GM21717 (cell line): ENCODE data around the gene HDAC2.
"Not testable (repeated sequence)": the region's sequence is repeated elsewhere in the genome, so short reads cannot be mapped to it uniquely, and the experiment has no call there.

Experiments
- ATAC-seq: cut with Tn5 transposase; IDR thresholded peaks from one replicate; pipeline ENCODE4 v1.9.1; 2021; ENCODE audit warnings: mild to moderate bottlenecking, moderate library complexity; ENCODE audit not compliant: unreplicated experiment

HDAC2 gene

DNA sequence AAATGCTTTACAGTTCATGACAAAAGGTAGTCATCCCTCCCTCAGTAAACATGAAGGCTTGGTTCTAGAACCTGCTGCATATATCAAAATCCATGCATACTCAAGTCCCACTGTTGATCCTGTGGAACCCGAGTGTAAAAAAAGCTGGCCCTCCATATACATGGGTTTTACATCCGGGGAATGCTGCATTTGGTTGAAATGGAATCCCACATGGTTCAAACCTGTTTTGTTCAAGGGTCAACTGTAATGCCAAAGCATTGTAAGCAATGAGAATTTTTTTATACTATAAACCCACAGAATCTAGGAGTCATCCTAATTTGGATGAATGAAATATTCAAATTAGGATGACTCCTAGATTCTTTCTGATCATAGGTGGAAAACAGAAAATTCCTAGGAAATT is 5.9 kb upstream of the HDAC2 start:
- no peak for ATAC-seq

DNA sequence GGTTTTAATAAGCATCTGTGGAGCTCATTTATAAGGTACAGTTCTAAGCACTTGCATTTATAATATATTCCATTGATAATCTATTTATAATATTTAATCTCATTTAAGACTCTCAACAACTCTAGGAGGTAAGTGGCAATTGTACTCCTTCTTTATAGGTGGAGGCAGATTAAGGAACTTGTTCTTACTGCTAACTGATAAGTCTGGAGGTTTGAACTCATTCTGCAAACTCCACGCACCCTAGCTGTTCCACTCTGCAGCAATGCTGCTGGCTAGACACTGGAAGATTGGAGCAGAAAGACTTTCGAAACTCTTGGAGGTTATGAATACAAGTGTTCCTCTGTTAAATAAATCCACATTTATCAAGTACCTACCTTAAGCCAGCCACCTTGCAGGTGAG is 793 bp upstream of the HDAC2 start:
- no peak for ATAC-seq

DNA sequence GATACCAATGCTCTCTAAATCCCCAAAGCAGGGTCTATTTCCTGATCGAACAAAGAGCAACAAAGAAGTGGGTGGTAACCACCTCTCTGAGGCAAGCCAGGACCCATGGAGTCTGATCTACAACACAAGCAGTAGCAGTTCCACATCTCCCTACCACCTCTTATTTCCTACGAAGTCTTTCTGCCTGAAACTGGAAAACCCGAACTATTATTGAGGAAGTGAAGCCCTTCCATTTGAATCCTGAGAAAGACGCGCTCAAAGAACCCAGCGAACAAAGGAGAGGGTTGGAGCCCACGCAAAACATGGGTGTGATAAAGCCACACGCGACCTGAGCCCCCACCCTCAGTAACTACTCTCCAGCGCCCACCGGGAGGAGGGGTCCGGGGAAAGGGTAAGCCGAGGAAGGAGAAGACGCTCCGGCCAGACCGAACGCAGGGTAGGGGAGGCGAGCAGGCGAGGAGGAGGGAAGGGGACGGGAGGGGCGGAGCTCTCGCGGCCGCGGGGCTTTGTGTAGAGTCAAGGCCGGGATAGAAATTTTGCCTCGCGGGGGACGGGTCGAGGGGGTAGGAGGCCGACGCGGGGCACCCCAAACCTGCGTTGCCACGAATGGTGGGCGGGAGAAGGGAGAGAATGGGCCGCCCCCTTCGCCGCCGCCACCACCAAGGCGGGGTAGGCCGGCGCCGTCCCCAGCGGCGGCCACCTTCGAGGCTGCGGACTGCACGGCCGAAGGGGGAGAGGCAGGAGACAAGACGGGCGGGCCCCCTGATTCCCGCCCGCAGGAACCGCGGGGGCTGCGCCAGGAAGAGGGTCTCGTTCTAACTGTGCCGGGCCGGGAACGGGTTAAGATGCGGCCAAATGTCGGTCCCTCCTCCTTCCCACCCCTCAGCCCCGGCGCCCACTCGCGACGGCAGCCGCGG is 802 bp downstream of the HDAC2 start:
- peak; percentile 43 for ATAC-seq

DNA sequence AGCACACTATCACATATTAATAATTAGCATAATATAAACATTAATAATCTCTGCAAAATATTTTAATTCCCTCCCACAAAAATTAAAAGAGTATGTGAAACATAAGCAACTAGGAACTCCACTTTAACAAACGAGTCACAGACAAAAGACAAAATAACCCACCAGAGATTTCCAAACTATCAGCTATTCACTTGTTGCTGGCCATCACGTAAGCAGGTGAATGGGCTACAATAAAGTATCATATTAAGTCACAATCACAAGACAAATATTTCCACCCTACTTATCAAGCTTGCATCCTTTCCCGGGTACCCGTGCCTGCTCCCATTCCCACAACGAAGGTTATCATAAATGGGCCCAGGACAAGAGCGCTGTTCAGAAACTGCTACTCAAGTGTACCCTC is 2.5 kb downstream of the HDAC2 start:
- no peak for ATAC-seq

DNA sequence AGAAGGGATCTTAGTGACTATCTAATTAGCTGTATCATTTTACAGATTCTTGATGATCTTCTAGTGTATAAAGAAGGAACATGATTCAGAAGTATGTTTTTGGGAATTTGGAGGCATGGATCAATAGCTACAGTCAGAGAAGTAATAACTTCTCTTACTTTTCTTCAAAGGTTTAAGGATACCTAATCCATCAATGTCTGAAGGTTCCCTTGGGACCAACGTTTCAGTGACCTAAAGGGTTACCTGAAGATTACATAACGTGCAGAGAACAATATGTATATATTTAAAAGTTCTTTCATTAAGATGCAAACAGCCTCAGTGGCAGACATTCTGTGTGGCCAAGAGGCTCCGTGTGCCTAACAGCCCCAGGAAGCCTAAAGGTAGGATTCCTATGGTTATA is 3.2 kb downstream of the HDAC2 start:
- ATAC-seq, result no peak

DNA sequence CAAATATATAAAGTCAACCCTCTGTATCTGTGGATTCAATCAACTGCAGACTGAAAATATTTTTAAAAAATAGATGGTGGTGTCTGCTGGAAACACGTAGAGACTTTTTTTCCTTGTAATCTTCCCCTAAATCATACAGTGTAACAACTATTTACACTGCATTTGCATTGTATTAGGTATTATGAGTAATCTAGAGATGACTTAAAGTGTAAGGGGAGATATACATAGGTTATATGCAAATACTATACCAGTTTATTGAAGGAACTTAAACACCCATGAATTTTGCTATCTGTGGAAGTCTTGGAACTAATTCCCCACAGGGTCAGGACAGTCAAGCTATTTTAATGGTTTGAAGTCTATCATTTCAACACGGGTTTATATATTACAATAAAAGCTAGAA is 10.2 kb downstream of the HDAC2 start:
- peak; percentile 58 for ATAC-seq

DNA sequence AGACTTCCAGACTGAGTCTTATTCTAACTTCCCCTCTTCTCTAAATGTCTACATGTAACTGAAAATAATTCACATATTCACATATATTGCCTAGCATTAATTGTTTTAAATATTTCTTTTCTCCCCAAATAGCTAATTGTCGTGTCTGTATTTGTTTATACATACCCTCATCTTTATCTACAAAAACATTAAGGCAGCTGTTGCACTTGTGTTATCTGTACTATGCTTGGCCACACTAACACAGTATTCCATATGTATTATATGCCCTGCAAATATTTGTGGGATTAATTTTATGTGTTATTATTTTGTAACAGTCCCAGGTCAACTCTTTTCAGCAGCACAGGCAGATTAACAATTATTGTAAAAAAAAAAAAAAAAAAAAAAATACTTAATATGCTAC is 11.7 kb downstream of the HDAC2 start:
- no peak for ATAC-seq

DNA sequence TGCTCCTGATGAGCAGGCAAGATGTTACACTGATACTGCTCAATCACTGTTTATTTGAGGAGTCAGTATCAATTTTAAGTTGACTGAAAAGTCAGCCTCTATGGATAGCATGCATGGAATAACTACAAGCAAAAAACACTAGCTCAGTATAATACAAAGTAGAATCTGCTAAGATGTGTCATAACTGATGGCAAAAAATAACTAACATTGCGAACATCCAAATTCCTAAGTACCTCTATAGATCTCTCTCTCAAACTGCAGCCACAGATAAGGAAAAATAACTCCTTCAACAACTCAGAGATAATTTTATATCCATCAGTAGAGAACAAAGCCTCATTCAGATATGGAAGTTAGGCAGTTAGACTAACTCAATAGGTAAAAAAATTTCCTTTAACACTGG is 16.3 kb downstream of the HDAC2 start:
- no peak for ATAC-seq

DNA sequence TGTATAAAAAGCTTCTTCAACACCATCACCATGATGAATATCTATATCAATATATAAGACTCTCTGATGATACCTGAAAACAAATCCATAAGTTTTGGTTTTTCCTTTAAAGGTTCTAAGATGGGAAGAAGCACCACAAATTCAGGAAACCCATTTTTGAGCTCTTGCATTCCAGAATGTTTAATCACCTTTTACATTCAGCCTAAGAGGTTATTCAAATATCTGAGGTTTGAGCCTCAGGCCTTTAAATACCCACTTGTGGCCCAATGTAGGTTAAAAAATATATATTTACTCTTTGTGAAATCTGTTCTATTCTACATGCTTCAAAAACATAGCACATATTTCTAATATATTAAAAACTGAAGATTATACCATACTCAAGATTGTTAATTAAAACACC is 17.6 kb downstream of the HDAC2 start:
- no peak for ATAC-seq

DNA sequence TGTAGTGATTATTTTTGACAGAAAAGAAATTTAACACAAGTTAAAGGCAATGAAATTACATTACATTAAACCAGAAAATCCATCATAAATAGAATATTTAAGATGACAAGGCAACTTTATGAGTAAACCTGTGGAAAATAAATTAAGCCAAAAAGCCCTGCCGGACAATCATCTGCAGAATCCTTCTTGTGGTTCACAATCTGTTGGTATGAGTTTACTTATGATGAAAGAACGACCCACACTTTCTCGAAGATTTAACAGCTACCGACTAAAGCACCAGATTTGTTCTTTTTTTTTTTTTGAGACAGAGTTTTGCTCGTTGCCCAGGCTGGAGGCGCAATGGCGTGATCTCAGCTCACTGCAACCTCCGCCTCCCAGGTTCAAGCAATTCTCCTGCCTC is 21.4 kb downstream of the HDAC2 start:
- no peak for ATAC-seq

DNA sequence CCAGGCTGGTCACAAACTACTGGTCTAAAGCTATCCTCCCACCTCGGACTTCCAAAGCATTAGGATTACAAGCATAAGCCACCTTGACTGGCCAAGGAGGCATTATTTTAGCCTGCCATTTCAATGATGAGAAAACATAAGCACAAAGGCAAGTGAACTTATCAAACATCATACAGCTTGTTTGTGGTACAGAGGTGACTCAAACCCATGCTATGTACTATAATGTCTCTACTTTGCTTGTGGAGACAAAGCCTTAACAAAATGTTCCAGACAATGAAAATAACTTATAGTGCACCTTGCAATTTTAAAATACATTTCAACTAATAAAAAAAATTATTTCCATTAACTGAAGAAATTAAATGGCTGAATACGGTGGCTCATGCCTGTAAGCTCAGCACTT is 26.2 kb downstream of the HDAC2 start:
- ATAC-seq, result no peak

DNA sequence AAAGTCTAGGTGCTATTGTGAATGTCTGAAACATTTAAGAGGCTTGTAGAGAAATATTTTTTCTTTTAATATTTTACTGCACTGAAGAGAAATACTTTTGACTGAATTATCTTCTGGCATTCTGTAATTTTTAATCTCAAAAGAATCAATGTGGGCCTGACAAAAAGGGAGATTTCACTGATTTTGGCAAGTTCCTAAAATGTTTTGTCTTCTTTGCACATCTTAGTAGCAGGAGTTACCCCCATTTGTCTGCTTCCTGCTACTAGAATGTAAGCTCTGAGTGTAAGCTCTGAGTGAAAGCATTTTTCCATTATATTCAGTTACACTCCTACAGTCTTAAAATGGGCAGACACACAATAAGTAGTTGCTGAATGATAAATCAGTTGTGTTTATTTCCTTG is 31.1 kb downstream of the HDAC2 start:
- no peak for ATAC-seq

DNA sequence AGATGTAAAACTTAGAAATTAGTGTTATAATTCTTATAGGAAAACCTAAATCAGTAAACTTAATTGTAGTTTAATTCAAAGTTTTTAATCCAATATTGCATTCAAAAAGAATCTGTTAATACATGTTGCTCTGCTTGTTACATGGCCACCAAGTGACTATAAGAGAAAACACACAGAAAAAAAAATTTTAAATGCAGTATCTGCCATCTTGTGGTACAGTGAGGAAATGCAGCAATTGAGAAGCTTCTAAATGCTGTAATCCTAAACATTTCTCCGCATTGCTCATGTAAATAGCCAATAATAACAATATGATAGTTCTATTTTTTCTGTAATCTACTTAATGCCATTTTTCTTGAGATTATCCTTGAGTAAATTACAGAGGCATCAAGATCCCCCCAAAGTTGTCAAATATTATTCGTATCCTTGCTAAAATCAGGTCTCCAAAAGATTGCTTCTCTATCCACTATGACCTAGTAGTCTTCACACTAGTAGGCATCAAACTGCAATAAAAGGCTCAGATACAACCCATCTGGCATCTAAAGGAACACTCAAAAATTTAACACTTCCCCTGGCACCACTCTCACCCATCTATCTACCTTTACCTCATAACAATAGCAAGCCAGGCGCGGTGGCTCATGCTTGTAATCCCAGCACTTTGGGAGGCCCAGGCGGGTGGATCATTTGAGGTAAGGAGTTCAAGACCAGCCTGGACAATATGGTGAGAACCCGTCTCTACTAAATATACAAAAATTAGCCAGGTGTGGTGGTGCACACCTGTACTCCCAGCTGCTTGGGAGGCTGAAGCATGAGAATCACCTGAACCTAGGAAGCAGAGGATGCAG is 34.6 kb downstream of the HDAC2 start:
- ATAC-seq, result peak; percentile 84

DNA sequence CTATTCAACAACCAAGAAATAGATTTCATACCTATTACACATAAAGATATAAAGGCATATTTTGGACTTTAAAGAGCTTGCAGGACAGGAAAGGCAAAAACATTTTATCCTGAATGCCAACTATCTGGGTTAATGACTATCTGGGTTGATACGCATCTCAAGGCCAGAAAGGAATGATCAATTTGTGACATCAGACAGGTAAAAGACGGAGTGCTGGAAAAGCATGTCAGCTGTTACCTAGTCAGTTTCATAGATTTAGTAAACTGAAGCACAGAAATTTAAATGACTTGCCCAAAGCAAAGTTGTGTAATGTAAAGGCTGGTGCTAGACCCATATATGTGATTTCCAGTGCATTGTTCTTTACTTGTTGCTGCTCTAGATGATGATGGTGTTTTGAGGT is 36.8 kb downstream of the HDAC2 start:
- ATAC-seq, result no peak

DNA sequence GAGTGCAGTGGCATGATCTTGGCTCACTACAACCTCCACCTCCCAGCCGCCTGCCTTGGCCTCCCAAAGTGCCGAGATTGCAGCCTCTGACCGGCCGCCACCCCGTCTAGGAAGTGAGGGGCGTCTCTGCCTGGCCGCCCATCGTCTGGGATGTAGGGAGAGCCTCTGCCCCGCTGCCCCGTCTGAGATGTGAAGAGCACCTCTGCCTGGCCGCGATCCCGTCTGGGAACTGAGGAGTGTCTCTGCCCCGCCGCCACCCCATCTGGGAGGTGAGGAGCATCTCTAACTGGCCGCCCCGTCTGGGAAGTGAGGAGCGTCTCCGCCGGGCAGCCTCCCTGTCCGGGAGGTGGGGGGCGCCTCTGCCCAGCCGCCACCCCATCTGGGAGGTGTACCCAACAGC is 39.0 kb downstream of the HDAC2 start:
- not testable (repeated sequence) for ATAC-seq

DNA sequence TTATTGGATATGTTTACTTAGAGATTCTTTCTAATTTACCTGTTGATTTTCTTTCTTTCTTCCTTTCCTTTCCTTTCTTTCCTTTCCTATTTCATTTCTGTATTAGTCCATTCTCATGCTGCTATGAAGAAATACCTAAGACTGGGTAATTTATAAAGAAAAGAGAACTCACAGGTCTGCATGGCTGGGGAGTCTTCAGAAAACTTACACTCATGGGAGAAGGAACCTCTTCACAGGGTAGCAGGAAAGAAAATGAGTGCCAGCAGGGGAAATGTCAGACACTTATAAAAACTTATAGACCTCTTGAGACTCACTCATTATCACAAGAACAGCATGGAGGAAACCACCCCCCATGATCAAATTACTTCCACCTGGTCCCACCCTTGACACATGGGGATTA is 40.8 kb downstream of the HDAC2 start:
- no peak for ATAC-seq

DNA sequence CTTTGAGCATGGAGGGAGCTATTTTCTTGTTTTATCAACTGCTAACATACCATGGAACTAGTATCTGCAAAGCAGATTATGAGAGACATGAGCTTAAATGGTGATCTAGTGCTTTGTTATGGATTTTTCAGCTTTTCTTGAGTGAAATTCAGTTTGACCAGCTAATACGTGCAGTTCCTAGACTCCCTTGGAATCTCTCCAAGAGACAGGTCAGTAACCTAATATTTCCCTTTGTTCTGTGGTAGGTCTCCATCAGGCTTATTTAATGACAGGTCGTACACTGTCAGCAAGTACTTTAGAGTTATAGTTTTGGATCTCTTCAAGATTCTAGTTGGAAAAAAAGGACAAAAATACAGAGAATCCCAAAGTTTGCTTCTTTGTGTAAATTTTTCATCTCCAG is 43.9 kb downstream of the HDAC2 start:
- ATAC-seq, result no peak

DNA sequence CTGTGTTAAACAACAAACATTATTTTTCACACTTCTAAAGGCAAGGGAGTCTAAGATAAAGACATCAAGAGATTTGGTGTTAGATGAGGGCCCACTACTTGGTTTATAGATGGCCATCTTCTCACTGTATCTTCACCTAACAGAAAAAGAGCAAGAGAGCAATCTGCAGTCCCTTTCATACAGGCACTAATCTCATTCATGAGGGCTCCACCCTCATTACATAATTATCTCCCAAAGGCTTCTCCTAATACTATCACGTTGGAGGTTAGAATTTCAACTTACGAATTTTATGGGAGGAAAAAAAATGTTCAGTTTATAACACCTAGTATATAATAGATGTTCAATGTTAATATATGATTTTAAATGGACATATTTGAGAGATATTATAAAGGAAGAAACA is 45.6 kb downstream of the HDAC2 start:
- ATAC-seq, result no peak

DNA sequence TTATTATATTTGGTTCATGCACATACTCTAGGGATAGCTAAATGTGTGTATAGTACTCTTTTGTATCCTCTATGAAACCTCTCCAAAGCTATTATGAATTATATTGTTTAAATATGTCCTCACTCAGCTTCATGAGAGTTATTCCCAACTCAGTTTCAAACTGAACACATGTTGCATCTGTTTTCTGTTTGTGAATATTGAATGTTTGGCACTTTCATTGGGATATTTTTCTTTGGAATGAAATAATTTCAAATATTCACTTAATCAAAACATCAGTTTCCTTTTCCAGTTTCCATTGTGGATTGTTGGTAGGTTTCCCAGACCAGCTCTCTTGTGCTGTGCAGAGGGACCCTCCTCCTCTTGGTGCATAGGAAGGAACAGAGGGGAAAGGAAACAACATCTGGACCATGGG is 46.6 kb downstream of the HDAC2 start:
- no peak for ATAC-seq

DNA sequence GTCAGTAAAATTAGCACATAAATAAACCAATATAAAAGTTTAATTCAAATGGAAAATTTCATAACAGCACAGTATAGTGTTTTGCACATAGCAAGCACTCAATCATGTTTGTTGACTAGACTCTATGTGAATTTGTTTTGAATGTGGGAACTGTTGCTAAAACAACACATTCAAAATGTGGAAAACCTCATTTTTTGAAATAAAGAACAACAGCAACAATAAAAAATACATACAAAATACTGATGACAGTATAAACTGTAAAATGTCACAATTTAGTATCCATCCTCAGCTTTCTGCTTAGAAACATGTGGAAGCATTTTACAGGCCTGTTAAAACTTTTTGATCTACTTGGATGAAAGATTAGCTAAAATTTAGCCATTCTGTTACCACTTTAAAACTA is 47.4 kb downstream of the HDAC2 start:
- no peak for ATAC-seq

DNA sequence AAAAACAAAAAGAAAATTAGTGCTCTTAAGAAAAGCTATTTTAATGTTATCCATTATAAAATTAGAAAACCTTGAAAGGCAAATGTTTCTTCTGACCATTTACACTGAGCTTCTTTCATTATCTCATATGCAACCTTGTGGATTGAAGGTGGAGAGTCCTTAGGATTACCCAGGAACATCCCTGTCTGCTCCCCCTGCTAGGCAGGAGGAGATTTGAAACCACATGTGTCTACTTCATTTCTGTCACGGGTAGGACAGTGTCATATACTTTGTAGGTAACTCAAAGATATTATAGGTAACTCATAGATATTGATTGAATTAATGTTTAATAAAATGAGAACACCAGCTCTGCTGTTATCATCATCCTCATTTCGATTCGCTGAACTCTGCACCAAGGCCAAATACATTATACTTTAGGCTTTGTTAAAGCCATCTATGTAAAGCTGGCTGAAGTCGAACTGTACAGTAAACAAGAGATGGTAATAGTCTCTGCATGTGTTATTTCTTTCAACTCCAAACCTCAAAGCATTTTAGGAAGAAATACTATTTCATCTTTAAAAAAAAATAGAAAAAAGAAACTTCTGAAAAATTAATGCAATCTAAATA is 49.5 kb downstream of the HDAC2 start:
- no peak for ATAC-seq
